ENCODE measurements around the gene CALCOCO1.

The CALCOCO1 gene

DNA sequence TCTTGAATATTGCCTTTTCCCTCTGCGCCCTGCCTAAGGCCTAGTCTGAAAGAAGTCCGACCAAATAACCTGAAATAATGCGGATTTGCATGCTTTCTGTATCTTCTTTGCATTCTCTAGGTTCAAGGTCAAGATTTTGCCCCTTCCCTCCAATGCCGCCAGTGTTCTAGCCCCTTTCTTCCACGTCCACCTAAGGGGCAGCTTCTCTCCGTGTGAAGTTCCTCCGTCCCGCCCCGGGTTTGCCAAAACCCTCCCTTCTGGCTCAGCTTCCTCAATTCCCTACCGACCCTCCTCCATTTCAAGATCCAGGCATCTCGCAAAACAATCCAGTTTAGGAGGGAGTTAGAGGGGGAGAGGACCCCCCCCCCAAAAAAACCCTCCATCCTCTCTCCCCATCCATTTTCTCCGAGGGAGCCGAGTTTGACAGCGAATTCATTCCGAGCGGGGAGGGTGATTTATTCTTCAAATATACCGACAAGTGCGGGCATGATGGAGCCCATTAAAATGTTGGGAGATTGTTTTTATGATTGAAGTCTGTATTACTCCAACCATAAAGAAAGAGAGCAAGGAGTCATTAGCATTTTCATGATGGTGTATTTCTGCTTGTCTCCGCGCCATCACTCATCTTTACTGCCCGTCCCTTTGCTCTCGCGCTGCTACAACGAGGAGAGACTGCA lies 30.5 kb downstream of the CALCOCO1 start:
- no peak overlapping the region for H3K4me2 ChIP-seq (ENCODE audit: low read depth, low read length, poor library complexity, severe bottlenecking)
- no peak overlapping the region for H3K9ac ChIP-seq (ENCODE audit: low read length)
- no peak overlapping the region for H3K27ac ChIP-seq (ENCODE audit: low read depth, low read length)
- TF ChIP-seq, protein P1, sequence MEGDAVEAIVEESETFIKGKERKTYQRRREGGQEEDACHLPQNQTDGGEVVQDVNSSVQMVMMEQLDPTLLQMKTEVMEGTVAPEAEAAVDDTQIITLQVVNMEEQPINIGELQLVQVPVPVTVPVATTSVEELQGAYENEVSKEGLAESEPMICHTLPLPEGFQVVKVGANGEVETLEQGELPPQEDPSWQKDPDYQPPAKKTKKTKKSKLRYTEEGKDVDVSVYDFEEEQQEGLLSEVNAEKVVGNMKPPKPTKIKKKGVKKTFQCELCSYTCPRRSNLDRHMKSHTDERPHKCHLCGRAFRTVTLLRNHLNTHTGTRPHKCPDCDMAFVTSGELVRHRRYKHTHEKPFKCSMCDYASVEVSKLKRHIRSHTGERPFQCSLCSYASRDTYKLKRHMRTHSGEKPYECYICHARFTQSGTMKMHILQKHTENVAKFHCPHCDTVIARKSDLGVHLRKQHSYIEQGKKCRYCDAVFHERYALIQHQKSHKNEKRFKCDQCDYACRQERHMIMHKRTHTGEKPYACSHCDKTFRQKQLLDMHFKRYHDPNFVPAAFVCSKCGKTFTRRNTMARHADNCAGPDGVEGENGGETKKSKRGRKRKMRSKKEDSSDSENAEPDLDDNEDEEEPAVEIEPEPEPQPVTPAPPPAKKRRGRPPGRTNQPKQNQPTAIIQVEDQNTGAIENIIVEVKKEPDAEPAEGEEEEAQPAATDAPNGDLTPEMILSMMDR (IDR thresholded peaks at IDR 0.05; ENCODE audit: insufficient read depth, low read length, poor library complexity, severe bottlenecking), result no peak
- no peak for TF ChIP-seq EZH2phosphoT487 (conservative IDR thresholded peaks at IDR 0.05; ENCODE audit: low read length)
- no peaks in the 10 kb centered on the region for H4K20me1 ChIP-seq (ENCODE audit: low read depth, low read length)
- H3F3A ChIP-seq (ENCODE audit: insufficient read depth), result no peaks in the 10 kb centered on the region
- H2AFZ ChIP-seq (ENCODE audit: low read depth, low read length, severe bottlenecking), result no peak overlapping the region
- no peaks in the 10 kb centered on the region for H3K9me3 ChIP-seq (ENCODE audit: insufficient read depth, low read length)
- H3K9me2 ChIP-seq (replicated peaks; ENCODE audit: insufficient read depth, low read length), result no peaks in the 10 kb centered on the region
- no peaks in the 10 kb centered on the region for H3K79me2 ChIP-seq (ENCODE audit: insufficient read depth, low read length)
- no peaks in the 10 kb centered on the region for H3K36me3 ChIP-seq (ENCODE audit: low read length)
- H3K4me3 ChIP-seq (ENCODE audit: insufficient read depth, low read length, poor library complexity, severe bottlenecking), result no peak overlapping the region
- no peaks in the 10 kb centered on the region for H3K27me3 ChIP-seq (ENCODE audit: low read length)

DNA sequence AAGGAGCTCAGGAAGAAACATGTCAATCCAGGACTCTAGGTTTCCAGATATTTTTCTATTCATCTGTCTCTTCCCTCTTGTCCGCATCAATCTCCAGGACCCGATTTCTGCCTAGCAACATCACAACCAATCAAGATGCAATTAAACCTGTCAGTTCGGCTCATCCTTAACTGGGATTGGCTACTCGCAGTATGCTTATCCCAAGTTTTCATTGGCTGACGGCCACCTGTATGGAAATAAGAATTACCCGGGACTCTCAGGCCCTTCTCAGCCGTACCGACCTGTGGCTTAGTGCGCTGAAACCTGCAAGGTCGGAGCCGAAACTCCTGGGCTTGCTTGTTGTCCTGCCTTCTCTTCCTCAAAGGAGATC lies 31.0 kb downstream of the CALCOCO1 start:
- H3K27ac ChIP-seq (ENCODE audit: low read depth, low read length), result no peak overlapping the region
- H3K4me3 ChIP-seq (ENCODE audit: insufficient read depth, low read length, poor library complexity, severe bottlenecking), result no peak overlapping the region

DNA sequence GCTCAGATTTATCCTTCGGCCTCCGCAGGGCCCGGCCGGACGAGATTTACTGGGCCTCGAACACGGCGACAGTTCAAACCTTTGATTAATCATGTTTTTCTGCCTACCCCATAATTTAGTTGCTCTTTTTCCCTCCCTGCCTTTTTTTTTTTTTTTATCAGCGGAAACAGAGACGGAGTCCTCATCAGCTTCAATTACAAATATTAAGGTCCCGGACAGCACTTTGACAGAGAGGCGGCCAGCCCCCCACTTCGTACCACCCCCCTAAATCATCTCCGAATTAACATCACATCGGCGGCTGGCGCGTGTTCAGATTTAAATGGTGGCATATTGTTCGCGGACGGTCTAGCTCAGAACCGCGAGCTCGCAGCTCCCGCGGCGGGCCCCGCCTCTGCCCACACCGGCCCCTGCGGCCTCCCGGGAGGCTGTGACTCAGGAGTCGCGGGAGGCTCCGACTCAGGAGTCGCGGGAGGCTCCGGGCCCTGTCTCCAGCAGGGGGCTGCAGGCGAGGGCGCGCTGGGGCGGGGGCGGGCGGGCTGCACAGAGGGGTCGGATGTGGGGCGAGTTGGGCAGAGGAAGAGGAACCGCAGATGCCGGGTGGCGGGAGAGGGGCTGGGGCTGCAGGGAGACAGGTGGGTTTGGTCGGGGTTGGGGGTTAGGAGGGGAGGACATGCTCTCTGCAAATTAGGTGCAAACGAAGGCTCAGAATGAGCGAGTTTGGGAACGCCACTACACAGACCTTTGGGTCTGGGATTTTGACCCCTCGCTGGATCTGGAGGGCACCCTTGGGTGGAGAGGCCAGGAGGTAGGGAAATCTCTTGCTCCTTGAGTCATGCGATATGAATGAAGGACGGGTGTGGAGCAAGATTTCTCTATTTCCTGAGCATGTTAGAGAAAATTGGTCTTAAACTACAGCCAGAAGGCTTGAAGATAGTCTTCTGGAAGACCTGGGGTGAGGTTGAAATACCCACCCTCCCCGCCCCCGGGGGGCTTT lies 31.8 kb downstream of the CALCOCO1 start:
- H3K36me3 ChIP-seq (ENCODE audit: low read length), result no peaks in the 10 kb centered on the region
- H4K20me1 ChIP-seq (ENCODE audit: low read depth, low read length), result no peaks in the 10 kb centered on the region
- H3K4me2 ChIP-seq (ENCODE audit: low read depth, low read length, poor library complexity, severe bottlenecking), result no peak overlapping the region
- no peak overlapping the region for H3K27ac ChIP-seq (ENCODE audit: low read depth, low read length)
- H3K4me3 ChIP-seq (ENCODE audit: insufficient read depth, low read length, poor library complexity, severe bottlenecking), result no peak overlapping the region
- H3K9me2 ChIP-seq (replicated peaks; ENCODE audit: insufficient read depth, low read length), result no peaks in the 10 kb centered on the region
- H3K9ac ChIP-seq (ENCODE audit: low read length), result no peak overlapping the region
- no peaks in the 10 kb centered on the region for H3K27me3 ChIP-seq (ENCODE audit: low read length)
- no peaks in the 10 kb centered on the region for H3K9me3 ChIP-seq (ENCODE audit: insufficient read depth, low read length)
- no peaks in the 10 kb centered on the region for H3F3A ChIP-seq (ENCODE audit: insufficient read depth)
- TF ChIP-seq, protein P1 (IDR thresholded peaks at IDR 0.05; ENCODE audit: insufficient read depth, low read length, poor library complexity, severe bottlenecking), result no peak
- no peak for TF ChIP-seq EZH2phosphoT487 (conservative IDR thresholded peaks at IDR 0.05; ENCODE audit: low read length)
- H3K79me2 ChIP-seq (ENCODE audit: insufficient read depth, low read length), result no peaks in the 10 kb centered on the region
- no peak overlapping the region for H2AFZ ChIP-seq (ENCODE audit: low read depth, low read length, severe bottlenecking)

More for the DNA sequence above, 31.0 kb downstream of the CALCOCO1 start:
- no peak overlapping the region for H3K4me2 ChIP-seq (ENCODE audit: low read depth, low read length, poor library complexity, severe bottlenecking)
- no peaks in the 10 kb centered on the region for H3K79me2 ChIP-seq (ENCODE audit: insufficient read depth, low read length)
- no peaks in the 10 kb centered on the region for H3K9me3 ChIP-seq (ENCODE audit: insufficient read depth, low read length)
- H3K36me3 ChIP-seq (ENCODE audit: low read length), result no peaks in the 10 kb centered on the region
- no peak overlapping the region for H2AFZ ChIP-seq (ENCODE audit: low read depth, low read length, severe bottlenecking)
- no peaks in the 10 kb centered on the region for H3F3A ChIP-seq (ENCODE audit: insufficient read depth)
- no peaks in the 10 kb centered on the region for H3K27me3 ChIP-seq (ENCODE audit: low read length)
- H3K9ac ChIP-seq (ENCODE audit: low read length), result no peak overlapping the region
- H3K9me2 ChIP-seq (replicated peaks; ENCODE audit: insufficient read depth, low read length), result no peaks in the 10 kb centered on the region
- no peaks in the 10 kb centered on the region for H4K20me1 ChIP-seq (ENCODE audit: low read depth, low read length)
- TF ChIP-seq EZH2phosphoT487 (conservative IDR thresholded peaks at IDR 0.05; ENCODE audit: low read length), result no peak
- TF ChIP-seq, protein P1 (IDR thresholded peaks at IDR 0.05; ENCODE audit: insufficient read depth, low read length, poor library complexity, severe bottlenecking), result no peak
